HG03175 (cell line): ENCODE measurements around the gene TMEM38A.
"Not testable (repeated sequence)": the region's sequence is repeated elsewhere in the genome, so short reads cannot be mapped to it uniquely, and the experiment has no call there.

Source experiments
- ATAC-seq: cut with Tn5 transposase; IDR thresholded peaks from one replicate; pipeline ENCODE4 v1.9.1; 2021; ENCODE audit warnings: mild to moderate bottlenecking, moderate library complexity; ENCODE audit not compliant: unreplicated experiment

The TMEM38A gene

DNA sequence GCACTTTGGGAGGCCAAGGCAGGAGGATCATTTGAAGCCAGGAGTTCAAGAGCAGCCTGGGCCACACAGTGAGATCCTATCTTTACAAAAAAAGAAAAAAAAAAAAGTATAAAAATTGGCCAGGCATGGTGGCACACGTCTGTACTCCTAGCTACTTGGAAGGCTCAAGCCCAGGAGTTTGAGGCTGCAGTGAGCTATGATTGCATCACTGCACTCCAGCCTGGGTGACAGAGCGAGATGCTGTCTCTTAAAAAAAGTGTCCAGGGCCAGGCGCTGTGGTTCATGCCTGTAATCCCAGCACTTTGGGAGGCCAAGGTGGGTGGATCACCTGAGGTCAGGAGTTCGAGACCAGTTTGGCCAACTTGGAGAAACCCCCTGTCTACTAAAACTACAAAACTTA lies 12.9 kb downstream of the TMEM38A start:
- not testable (repeated sequence) for ATAC-seq

DNA sequence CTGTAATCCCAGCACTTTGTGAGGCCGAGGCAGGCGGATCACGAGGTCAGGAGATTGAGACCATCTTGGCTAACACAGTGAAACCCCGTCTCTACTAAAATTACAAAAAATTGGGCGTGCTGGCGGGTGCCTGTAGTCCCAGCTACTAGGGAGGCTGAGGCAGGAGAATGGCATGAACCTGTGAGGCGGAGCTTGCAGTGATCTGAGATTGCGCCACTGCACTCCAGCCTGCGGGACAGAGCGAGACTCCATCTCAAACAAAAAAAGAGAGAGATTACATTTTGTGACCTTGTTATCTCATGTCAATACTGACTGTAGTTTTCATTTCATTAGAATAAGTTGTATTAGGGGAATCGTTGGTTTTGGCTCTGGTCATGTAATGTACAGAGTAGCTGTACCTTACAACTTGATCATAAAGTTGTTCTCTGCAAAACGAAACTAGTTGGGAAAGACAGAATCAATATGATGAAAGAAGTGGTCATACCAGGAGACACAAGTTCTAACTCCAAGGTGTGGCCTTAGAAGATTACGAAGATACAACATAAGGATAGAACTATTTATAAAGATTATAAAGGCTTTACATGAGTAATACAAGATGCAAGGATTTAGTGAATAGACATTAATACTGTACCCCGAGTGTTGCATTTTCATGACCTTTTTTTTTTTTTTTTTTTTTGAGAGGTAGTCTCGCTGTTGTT lies 15.3 kb downstream of the TMEM38A start:
- ATAC-seq: no peak

- ATAC-seq: no peak
These were observed 16.1 kb downstream of the TMEM38A start for GRCh38 chr19:16677055-16677454.

GRCh38 chr19:16678498-16678897 lies 17.6 kb downstream of the TMEM38A start:
- no peak for ATAC-seq

DNA sequence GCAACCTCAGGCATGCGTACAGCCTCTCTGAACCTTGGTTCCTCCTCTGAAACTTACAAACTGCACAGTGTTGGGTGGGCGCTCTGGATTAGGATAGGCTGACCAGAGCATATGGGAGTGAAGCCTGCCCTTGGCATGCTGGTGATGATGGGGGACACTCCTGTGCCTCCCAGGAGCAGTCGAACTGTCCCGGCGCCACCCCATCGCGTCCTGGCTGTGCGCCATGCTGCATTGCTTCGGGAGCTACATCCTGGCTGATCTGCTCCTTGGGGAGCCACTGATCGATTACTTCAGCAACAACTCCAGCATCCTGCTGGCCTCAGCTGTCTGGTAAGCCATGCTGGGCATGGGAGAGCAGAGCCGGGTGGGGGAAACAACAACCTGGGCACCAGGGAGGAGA lies 18.9 kb downstream of the TMEM38A start:
- no peak for ATAC-seq

GRCh38 chr19:16682539-16682938 lies 21.6 kb downstream of the TMEM38A start:
- no peak for ATAC-seq

DNA sequence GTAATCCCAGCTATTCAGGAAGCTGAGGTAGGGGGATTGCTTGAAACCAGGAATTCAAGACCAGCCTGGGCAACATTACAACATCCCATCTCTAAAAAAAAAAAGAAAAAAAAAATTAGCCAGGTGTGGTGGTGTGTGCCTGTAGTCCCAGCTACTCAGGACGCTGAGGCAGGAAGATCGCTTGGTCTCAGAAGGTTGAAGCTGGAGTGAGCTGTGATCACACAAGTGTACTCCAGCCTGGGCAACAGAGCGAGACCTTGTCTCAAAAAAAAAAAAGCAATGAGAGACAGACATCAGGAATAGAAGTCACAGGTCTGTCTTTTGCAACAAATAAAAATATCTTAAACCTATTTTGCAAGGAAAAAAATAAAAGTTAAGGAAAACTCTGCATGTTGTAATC lies 23.3 kb downstream of the TMEM38A start:
- ATAC-seq: no peak

GRCh38 chr19:16688084-16688483 lies 27.1 kb downstream of the TMEM38A start:
- ATAC-seq: no peak

DNA sequence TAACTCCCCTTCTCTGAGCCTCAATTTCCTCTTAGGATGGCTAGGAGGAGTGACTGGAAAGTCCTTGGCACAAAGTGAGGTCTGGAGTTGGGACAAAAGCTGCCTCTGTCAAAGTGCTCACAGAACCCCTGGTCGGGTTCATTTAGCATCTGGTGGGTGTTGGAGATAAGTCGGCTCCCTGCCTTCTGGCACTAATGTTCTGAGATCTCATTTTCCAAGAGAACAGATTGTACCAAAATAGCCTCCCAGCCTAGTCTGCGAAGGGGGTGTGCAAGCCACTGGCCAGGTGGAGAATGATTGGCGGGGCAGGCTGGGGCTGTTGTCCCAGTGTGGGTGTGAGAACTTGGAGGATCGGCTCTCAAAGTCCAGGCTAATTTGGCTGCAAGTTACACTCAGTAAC lies 38.0 kb downstream of the TMEM38A start:
- no peak for ATAC-seq

GRCh38 chr19:16702123-16702522 lies 41.2 kb downstream of the TMEM38A start:
- ATAC-seq: no peak

DNA sequence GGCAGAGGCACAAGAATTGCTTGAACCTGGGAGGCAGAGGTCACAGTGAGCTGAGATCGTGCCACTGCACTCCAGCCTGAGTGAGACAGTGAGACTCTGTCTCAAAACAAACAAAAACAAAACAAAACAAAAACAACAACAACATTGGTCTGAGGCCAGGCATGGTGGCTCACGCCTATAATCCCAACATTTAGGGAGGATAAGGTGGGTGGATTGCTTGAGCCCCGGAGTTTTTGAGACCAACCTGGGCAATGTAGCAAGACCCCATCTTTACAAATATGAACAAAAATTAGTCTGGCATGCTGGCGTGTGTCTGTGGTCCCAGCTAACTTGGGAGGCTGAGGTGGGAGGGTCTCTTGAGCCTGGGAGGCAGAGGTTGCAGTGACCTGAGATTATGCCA lies 42.7 kb downstream of the TMEM38A start:
- ATAC-seq: no peak

- not testable (repeated sequence) for ATAC-seq
These were observed 49.9 kb downstream of the TMEM38A start for GRCh38 chr19:16710870-16711269.

DNA sequence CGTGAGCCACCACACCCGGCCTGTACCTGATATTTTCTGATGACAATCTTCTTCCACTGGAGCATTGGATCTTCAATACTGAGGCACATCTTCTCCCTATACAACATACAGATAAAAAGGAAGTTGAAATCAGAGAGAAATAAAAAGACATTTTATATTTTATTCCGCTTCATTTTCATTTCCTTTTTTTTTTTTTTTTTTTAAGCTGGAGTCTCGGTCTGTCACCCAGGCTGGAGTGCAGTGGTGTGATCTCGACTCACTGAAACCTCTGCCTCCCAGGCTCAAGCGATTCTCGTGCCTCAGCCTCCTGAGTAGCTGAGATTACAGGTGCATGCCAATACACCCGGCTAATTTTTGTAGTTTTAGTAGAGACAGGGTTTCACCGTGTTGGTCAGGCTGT lies 51.4 kb downstream of the TMEM38A start:
- ATAC-seq: not testable (repeated sequence)

GRCh38 chr19:16714702-16715287 lies 53.9 kb downstream of the TMEM38A start:
- no peak for ATAC-seq

- ATAC-seq: no peak
These were observed 54.7 kb downstream of the TMEM38A start for GRCh38 chr19:16715611-16716010.

DNA sequence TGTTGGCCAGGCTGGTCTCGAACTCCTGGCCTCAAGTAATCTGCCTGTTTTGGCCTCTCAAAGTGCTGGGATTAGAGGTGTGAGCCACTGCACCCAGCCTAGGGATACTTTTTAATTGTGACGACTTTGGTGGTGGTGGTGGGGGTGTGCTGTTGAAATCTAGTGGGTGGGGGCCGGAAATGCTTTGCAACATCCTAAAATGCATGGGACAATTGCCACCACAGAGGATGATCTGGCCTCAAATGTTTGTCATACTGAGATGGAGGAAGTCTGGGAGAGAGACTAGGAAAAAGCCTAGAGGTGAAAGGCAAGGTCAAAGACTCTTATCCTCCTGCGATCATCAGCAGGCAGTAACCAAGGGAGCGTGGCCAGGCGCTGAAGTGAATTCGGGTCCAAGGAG lies 60.1 kb downstream of the TMEM38A start:
- no peak for ATAC-seq

GRCh38 chr19:16722591-16722990 lies 61.7 kb downstream of the TMEM38A start:
- ATAC-seq: no peak

DNA sequence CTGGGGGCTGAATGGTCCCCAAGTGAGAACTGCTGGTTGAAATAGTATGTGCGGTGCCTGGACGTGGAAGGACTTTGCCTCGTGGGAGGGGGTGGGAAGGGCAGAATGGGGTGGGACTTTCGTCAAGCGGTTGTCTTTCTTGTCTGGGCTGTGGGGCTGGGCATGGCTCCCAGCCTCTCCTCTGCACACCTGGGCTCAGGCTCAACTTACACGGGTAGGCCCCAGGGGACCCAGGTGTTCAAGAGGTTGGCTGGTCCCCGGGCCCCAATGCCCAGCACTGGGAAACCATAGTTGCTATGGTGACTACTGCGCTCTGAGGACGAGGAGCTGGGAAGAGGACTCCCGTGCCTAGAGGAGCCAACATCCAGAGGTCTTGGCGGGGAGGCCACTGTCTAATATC lies 66.0 kb downstream of the TMEM38A start:
- ATAC-seq: no peak

DNA sequence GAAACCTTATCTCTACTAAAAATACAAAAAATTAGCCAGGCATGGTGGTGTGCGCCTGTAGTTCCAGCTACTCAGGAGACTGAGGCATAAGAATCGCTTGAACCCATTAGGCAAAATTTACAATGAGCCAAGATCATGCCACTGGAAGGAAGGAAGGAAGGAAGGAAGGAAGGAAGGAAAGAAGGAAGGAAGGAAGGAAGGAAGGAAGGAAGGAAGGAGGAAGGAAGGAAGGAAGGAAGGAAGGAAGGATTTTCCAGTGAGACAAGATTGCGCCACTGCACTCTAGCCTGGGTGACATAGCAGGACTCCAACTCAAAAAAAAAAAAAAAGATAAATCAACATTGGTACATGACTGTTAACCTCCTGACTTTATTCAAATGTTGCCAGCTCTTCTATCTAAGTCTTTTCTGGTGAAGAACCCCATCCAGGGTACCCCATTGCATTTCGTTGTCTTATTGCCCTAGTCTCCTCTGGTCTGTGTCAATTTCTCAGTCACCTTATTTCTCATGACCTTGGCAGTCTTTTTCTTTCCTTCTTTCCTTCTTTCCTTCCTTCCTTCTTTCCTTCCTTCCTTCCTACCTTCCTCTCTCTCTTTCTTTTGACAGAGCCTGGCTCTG lies 74.8 kb downstream of the TMEM38A start:
- not testable (repeated sequence) for ATAC-seq

DNA sequence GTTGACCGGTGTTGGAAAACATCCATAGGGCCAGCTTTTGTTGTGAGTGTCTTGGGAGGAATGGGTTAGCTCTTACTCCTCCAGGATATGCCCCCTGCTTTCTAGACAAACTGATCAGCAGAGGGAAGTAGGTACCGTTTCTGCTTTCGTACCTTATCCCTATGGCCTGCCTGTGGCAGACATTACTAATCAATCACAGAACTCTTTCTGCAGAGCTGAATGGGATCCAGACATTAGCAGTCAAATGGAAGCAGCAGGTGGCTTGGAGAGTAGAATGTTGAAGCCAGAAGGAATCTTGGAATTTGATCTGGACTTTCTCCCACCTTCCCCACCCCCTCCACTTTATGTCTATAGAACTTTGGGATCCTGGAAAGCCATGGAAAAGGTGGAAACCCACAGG lies 75.8 kb downstream of the TMEM38A start:
- ATAC-seq: no peak

DNA sequence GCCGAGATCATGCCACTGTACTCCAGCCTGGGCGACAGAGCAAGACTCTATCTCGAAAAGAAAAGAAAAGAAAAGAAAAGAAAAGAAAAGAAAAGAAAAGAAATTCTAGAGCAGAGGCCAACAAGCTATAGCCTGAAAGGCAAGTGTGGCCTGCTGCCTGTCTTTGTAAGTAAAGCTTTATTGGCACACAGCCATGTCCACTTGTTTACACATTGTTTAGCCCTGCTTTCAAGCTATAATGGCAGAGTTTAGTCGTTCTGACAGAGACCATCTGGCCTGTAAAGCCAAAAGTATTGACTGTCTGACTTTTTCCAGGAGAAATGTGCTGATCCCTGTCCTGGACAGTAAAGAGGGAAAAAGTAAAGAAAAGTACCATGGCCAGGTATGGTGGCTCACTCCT lies 77.0 kb downstream of the TMEM38A start:
- ATAC-seq: no peak

GRCh38 chr19:16739546-16739945 lies 78.6 kb downstream of the TMEM38A start:
- no peak for ATAC-seq
